Lower leg skin (tissue), 3 donors: ENCODE data around the gene AGRP.

Source experiments
- POLR2A ChIP-seq, 2 donors: fragments of 450-650 bp; IDR thresholded peaks; one replicate each; pipeline ENCODE4 v1.6.1; 2016 to 2017; ENCODE audit warnings: antibody characterized with exemption in 2 of 2, mild to moderate bottlenecking in 1 of 2, moderate library complexity in 1 of 2
- TF ChIP-seq, protein P1 (sequence below), 3 donors: fragments of 450-650 bp; IDR thresholded peaks; one replicate each; pipeline ENCODE4 v1.5.1; 2016; ENCODE audit warnings: antibody characterized with exemption in 3 of 3, mild to moderate bottlenecking in 3 of 3, moderate library complexity in 2 of 3

DNA sequence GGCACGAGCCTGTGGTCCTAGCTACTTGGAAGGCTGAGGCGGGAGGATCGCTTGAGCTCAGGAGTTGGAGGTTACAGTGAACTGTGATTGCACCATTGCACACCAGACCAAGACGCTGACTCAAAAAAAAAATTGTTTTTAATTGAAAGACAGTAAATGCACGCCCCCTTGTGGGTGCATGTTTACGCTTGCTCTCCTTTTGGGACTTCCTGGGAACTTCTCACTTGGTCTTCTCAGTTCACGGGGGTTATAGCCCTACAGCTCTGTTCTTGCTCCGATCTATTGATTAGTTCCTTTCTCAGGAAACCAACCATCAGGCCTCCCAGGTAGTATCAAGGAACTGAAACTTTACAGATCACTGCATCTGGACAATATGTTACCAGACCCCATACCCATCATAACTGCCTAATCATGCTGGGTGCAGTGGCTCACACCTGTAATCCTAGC lies 31.1 kb upstream of the AGRP start:
- TF ChIP-seq, protein P1, sequence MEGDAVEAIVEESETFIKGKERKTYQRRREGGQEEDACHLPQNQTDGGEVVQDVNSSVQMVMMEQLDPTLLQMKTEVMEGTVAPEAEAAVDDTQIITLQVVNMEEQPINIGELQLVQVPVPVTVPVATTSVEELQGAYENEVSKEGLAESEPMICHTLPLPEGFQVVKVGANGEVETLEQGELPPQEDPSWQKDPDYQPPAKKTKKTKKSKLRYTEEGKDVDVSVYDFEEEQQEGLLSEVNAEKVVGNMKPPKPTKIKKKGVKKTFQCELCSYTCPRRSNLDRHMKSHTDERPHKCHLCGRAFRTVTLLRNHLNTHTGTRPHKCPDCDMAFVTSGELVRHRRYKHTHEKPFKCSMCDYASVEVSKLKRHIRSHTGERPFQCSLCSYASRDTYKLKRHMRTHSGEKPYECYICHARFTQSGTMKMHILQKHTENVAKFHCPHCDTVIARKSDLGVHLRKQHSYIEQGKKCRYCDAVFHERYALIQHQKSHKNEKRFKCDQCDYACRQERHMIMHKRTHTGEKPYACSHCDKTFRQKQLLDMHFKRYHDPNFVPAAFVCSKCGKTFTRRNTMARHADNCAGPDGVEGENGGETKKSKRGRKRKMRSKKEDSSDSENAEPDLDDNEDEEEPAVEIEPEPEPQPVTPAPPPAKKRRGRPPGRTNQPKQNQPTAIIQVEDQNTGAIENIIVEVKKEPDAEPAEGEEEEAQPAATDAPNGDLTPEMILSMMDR (IDR thresholded peaks at IDR 0.05): no peak
- TF ChIP-seq POLR2A (IDR thresholded peaks at IDR 0.05): no peak
